ENCODE data around the gene SPOCD1. TPM values are rescaled to one million over a fixed set of nuclear protein-coding genes. Genes with fewer than 3 reads are reported as not detected.

The SPOCD1 gene
- total RNA-seq, 1 donor from 2014 or later: 0.56 TPM

DNA sequence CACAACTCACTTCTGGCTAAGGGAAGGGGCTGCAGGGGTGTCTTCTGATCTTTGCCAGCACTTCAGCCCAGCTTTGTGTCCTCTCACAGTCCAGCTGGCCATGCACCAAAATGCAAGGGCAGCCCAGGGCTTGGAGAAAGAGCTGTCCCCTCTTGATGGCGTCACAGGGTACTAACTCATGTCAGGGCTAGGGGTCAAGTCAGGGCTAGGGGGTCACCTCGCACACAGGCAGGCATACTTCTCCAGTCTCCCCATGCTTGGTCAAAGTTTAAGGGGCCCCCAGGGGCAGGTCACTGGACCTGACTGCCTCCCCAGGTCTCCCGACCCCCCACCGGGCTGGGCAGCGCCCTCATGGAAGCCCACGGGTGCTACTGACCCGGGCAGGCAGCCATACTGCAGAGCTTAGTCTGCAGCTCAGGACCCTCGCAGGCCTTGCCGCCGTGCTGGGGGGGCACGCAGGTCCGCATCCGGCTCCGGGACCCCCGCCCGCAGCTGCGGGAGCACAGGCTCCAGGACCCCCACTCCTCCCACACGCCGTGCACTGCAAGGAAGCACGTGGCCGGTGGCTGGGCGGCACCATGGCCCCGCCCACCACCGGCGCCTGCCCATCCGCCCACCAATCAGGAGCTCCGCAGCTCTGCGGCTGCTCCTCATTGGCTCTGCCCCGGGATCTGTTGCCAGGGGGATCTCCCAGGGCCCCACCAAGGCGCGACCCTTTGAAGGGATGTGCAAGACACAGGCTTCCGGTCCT lies 73.2 kb downstream of the SPOCD1 start:
- Mint-ChIP-seq H3K27me3 (ENCODE audit: low read depth) (no peaks in the 10 kb centered on the region), H3K9me3 (no peaks in the 10 kb centered on the region), H3K36me3 (ENCODE audit: low read depth) (no peaks in the 10 kb centered on the region), H3K4me3 (no peak overlapping the region), H3K27ac (ENCODE audit: unreplicated experiment) (no peak overlapping the region), H3K4me1 (peaks cover 25% of the 10 kb centered on the region)
- no peak for DNase-seq (ENCODE audit: low read depth, low spot score)
- TF ChIP-seq, protein P1, sequence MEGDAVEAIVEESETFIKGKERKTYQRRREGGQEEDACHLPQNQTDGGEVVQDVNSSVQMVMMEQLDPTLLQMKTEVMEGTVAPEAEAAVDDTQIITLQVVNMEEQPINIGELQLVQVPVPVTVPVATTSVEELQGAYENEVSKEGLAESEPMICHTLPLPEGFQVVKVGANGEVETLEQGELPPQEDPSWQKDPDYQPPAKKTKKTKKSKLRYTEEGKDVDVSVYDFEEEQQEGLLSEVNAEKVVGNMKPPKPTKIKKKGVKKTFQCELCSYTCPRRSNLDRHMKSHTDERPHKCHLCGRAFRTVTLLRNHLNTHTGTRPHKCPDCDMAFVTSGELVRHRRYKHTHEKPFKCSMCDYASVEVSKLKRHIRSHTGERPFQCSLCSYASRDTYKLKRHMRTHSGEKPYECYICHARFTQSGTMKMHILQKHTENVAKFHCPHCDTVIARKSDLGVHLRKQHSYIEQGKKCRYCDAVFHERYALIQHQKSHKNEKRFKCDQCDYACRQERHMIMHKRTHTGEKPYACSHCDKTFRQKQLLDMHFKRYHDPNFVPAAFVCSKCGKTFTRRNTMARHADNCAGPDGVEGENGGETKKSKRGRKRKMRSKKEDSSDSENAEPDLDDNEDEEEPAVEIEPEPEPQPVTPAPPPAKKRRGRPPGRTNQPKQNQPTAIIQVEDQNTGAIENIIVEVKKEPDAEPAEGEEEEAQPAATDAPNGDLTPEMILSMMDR (conservative IDR thresholded peaks at IDR 0.05): no peak

Small RNA genes lying within 50 kb of the gene (microRNA-seq; reads per million reads assigned to microRNA genes)
- gene MIR4254: not detected

Other genes with a start within 250 kb of the SPOCD1 start
- not detected in 2 replicates for gene TINAGL1, start 239.5 kb downstream of the SPOCD1 start, total RNA-seq
- gene HCRTR1, start 198.3 kb downstream of the SPOCD1 start, total RNA-seq: 0.23 TPM in 1 of 2 replicates, not detected in the other
- gene PEF1, start 171.1 kb downstream of the SPOCD1 start, total RNA-seq: 49.0 and 52.4 TPM in 2 replicates
- 0.72 and 0.80 TPM in 2 replicates for gene COL16A1, start 112.0 kb downstream of the SPOCD1 start, total RNA-seq
- gene ADGRB2, start 51.7 kb downstream of the SPOCD1 start, total RNA-seq: 17.8 and 18.8 TPM in 2 replicates
- 189 and 190 TPM in 2 replicates for gene PTP4A2, start 122.3 kb upstream of the SPOCD1 start, total RNA-seq
- gene KHDRBS1, start 197.8 kb upstream of the SPOCD1 start, total RNA-seq: 292 and 299 TPM in 2 replicates

Measured in neural crest cell (in vitro differentiated cells).